ENCODE results near the gene TNIP3.

Gene TNIP3

DNA sequence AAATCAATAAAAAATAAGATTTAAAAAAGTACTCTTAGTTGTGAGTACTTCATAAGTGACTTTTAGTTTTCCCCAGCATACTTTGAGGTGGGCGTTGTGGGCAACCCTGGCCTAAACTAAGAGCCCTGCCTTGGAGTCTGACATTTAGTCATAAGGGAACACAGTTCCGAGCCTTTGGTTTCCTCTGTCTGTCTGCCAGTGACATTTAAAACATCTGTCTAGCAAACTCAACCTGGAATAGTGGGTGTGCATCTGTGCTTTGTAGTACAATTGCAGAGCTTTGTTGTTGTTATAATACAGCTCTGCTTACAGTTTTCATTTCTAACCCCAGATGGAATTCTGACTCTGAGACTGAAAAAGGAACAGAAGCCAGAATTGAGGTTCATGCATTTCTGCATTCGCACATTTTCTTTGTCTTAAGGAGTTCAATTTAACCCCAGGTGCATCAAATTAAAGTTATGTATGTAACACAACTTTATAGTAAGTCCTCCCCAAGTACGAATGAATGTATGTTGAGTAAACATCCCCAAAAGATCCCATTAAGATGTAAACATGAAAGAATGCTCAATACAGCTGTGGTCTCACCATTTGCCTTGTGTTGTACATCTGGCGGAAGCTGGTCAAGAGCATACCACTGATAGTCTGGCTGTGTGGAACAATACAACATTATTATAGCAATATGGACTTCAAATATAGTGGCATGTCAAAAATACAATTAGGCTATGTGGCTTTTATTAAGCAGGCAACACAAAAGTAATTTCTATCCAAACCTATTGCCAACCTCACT, 25.9 kb downstream of the TNIP3 start:
- no peak for DNase-seq

GRCh38 chr4:121130326-121130660, 33.8 kb downstream of the TNIP3 start:
- DNase-seq = no peak

DNA sequence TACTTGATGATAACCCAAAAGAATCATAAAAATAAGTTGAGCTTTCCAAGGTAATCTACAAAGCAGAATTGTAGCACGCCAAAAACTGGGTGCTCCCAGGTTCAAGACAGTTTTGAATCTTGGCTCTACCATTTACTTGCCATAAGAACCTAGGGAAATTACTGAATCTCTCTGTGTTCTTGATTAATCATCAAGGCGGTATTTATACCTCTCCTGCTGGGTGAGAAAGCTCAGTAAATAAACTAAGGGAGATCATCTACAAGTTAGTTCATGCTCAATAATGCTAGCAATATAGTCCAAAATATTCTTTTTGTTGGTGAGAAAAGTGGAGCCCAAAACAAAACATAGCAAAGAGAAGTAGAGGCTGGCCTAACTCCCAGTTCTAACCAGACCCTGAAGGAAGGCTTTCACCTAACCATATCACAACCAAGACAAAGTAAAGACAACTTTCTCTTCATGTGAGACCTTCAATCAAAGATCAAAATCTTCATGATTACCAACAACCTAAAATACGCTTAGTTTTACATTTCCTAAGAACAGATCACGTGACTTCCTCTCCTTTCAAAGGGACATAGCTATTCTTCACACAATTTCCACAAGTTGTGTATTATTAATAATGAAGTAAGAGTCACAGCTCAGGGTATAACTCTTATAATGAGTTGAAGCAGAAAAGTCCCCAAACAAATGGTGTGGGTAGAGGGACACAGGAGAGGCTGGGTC, 34.4 kb downstream of the TNIP3 start:
- no peak for DNase-seq

DNA sequence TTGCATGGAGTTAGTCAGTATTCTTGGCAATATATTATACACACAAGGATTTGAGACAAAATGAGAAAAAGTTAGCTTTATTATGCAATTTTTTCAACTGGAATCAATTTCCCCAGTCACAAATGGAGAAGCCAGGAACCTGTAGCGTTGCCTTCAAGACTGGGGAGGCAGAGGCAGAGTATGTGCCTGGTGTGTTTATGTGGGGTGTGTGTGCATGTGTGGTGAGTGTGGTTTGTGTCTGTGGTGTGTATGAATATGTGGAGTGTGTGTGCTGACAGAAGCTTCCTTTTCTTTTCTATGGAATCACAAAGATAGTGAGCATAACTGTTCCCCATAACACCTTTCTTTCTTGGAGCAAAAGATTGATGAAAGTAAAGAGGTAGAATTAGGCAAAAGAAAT, 37.0 kb downstream of the TNIP3 start:
- peak; percentile 18 for DNase-seq

DNA sequence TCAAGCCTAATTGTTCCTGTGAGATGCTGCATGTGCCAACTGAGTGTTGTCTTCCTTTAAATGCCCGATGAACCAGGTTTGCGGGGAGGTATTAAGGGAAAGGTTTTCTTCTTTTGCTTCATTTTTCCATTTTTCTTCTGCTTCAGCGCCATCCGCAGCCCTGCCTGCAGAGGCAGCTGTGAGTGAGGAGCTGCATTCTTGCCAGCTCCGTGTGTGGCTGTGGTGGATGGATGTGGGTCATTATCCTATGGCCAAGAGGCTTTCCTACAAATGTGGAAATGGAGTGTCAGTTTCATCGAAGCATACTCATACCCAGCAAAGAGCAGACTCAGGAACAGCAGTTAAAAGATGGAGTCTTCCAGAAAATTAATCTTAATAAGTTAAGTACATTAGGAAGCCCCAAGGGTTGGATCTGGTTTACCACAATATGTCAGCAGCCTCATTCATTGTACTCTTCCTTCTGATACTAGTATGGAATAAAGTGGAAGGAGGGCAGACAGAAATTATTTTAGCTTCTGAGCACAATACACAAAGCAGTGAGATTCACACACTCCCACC, 37.6 kb downstream of the TNIP3 start:
- DNase-seq = peak; percentile 35

- DNase-seq = no peak
These were observed 38.6 kb downstream of the TNIP3 start for GRCh38 chr4:121125498-121125885.

DNA sequence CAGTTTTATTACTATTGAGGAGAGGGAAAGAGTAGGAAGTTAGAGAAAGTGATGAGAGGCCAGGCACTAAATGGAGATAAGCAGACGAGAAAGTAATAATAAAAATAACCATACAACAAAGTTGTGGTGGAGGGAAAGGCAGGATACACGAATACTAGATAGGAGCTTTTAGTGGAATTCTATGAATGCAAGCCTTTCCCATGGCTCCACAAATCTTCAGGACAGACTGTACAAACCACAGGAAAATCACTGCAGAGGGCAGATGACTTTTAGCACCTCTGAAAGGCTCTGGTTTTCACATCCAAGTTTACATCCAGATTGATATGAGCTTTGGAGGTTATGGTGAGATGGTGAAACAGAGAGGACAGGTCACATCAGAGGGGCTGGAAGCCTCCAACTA, 41.5 kb downstream of the TNIP3 start:
- DNase-seq = peak; percentile 32

GRCh38 chr4:121119715-121120114, 44.4 kb downstream of the TNIP3 start:
- no peak for DNase-seq

DNA sequence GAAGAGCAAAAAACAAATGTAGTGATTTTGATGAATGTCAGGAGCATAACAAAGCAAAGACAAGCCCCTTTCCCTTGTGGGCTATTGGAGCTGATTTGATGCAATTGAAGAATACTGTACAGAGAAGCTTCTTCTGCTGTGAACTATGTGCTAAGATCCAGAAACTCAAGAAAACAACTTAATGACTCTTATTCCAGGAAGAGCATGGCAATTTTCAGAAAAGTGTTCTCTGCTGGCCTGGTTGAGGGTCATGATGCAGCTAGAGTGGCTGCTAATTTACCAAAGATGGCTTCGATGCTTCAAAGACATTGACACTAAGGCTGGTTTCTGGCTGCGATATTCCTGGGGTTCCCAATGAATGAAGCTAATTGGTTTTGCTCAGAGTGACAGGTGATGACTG, 45.8 kb downstream of the TNIP3 start:
- DNase-seq = no peak

- DNase-seq = no peak
These were observed 49.4 kb downstream of the TNIP3 start for GRCh38 chr4:121114756-121115155.

GRCh38 chr4:121112530-121112929, 51.6 kb downstream of the TNIP3 start:
- DNase-seq = no peak

- DNase-seq = no peak
These were observed 55.6 kb downstream of the TNIP3 start for GRCh38 chr4:121108557-121108956.

- no peak for DNase-seq
These were observed 56.6 kb downstream of the TNIP3 start for GRCh38 chr4:121107507-121107906.

- DNase-seq = no peak
These were observed 63.9 kb downstream of the TNIP3 start for GRCh38 chr4:121100093-121100775.

GRCh38 chr4:121098266-121098665, 65.9 kb downstream of the TNIP3 start:
- DNase-seq = no peak

DNA sequence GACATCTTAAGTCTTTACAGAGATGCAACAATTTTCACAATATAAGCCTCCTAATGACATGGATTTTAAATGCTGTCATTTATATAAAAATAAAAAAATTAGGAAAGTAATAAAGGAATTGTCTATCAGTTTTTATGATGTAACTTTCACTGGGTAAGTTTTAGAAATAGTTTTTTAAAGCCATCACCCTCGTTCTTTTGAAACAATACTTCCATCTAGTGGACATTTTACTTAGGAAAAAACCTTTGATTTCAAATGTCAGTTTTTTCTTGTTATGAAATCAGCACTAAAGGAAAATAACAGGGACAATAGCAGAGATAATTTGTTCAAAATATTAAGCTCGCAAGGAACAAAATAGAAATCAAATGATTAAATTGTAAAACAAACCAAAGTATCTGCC, 67.5 kb downstream of the TNIP3 start:
- peak; percentile 53 for DNase-seq

DNA sequence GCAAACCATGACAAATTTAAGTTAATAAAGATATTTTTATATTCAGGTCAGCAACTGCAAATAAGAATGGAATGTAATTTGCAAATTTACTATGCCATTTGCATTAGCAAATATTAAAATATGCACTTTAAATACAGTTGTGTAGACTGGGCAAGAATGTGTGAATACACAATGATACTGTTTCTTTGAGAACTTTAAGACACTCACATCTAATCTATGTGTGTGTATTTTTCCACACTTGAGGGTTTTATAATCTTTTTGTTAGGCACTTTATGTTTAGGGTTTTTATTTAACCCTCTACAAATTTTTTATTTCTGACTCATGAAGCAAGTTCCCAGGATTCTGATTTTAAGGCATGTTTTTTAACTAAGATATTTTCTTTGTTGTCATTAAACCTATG, 67.9 kb downstream of the TNIP3 start:
- no peak for DNase-seq

DNA sequence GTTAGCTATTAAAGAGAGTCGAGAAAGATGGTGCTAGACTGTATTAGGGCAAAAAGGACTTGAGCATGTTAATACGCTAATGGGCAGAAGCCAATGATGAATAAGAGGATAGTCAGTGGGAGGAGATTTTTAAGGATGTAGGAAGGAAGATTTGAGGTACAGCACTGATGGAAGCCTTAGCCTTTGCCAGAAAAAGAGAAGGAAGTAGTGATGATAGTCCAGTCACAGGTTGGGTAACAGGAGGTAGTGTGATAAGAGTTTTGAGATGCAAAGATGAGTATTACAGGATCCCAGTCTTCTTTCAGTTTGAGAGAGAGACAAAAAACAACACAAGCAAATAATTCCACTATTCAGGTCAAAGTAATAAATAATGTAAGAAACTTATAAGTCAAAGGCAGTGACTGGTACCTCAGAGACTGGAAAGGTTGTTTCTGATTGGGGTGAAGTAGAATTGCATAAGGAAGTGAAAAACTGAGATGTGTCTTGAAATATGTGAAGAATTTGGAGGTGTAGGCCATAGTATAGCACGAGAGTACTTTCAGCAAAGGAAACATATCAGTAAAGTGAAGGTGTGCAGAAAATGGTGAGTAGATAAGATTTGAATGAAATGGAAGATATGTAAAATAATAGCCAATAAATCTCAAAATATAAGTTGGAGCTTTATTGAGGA, 69.7 kb downstream of the TNIP3 start:
- DNase-seq = no peak

DNA sequence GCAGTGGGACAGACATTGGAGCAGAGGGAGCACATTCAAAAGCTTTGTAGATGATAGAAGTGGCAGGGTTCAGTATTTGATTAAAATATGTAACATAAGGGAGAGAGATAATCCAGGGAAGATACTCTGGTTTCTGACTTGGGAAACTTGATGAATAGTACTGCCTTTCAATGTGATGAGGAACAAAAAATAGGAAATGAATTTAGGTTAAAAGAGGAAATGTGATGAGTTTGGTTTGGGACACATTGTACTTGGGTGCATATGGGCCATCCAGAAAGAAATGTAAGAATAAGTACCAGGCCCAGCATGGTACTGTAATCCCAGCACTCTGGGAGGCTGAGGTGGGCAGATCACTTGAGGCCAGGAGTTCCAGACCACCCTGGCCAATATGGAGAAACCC, 70.9 kb downstream of the TNIP3 start:
- DNase-seq = peak; percentile 11

- no peak for DNase-seq
These were observed 72.2 kb downstream of the TNIP3 start for GRCh38 chr4:121091941-121092340.

GRCh38 chr4:121088867-121089266, 75.3 kb downstream of the TNIP3 start:
- DNase-seq = no peak
